Gastroesophageal sphincter (tissue), 4 donors: ENCODE results near the gene MAB21L4. TPM values are rescaled to one million over a fixed set of nuclear protein-coding genes. Genes with fewer than 3 reads are reported as not detected.

Experiments
- ATAC-seq: fragments of 150-250 bp; one replicate; pipeline ENCODE4 v1.9.1; 2016; ENCODE audit warnings: mild to moderate bottlenecking, moderate library complexity
- H3K27ac ChIP-seq, 4 donors: fragments of 200-600 bp; sonication (generic) in 3 of 4; 1 replicate in 3 of 4; 2 replicates in 1 of 4; pipeline ENCODE4 v1.5.1; 2016 to 2019
- H3K27me3 ChIP-seq: fragments of 200-600 bp; sonication (generic); one replicate; pipeline ENCODE4 v1.5.1; 2019
- H3K36me3 ChIP-seq, 2 donors: fragments of 200-600 bp; sonication (generic); one replicate each; pipeline ENCODE4 v1.5.1; 2019; ENCODE audit warnings: control low read depth in 1 of 2
- H3K4me1 ChIP-seq, 3 donors: fragments of 200-600 bp; sonication (generic); 1 replicate in 2 of 3; 2 replicates in 1 of 3; pipeline ENCODE4 v1.5.1; 2016 to 2019; ENCODE audit warnings: control low read depth in 2 of 3
- H3K4me3 ChIP-seq, 2 donors: fragments of 200-600 bp; sonication (generic); one replicate each; pipeline ENCODE4 v1.5.1; 2019; ENCODE audit warnings: mild to moderate bottlenecking in 1 of 2, moderate library complexity in 1 of 2
- H3K9me3 ChIP-seq, 3 donors: fragments of 200-600 bp; sonication (generic); one replicate each; pipeline ENCODE4 v1.5.1; 2017 to 2019; ENCODE audit warnings: control low read depth in 2 of 3
- EP300 ChIP-seq: sonication (generic); formaldehyde crosslinking; IDR thresholded peaks from one replicate; pipeline ENCODE4 v1.6.1; 2017; ENCODE audit warnings: antibody characterized with exemption, mild to moderate bottlenecking
- POLR2A ChIP-seq, 2 donors: fragments of 450-650 bp; IDR thresholded peaks; one replicate each; pipeline ENCODE4 v1.6.1; 2017; ENCODE audit warnings: antibody characterized with exemption in 2 of 2, mild to moderate bottlenecking in 2 of 2, moderate library complexity in 1 of 2
- POLR2AphosphoS5 ChIP-seq: sonication (generic); formaldehyde crosslinking; IDR thresholded peaks from one replicate; pipeline ENCODE4 v1.6.1; 2017; ENCODE audit warnings: antibody characterized with exemption
- WGBS, 2 donors: methylation state at CpG; one replicate each; pipeline ENCODE4 v1.1.5; 2018; ENCODE audit warnings: low coverage in 1 of 2; 5-methylcytosine and 5-hydroxymethylcytosine counted together
- total RNA-seq, 4 donors: library from RNA; depleted of rRNA; stranded (reverse); fragments of >200 nt; gene quantifications; one replicate each; pipeline ENCODE4 v1.1.0, GENCODE V29; 2016
- TF ChIP-seq, protein P1 (sequence below), 4 experiments: fragments of 200-600 bp in 2 of 4; fragments of 450-650 bp in 2 of 4; sonication (generic) in 1 of 4; IDR thresholded peaks; one replicate each; pipeline ENCODE4 v1.5.1; 2017 to 2019; ENCODE audit warnings: antibody characterized with exemption in 4 of 4, mild to moderate bottlenecking in 2 of 4, moderate library complexity in 2 of 4

MAB21L4 gene
- total RNA-seq, 4 donors from 2014 or later = 0.27 to 9.7 (median 0.77) TPM; not detected in 1

GRCh38 chr2:240869956-240870875 lies 25.7 kb downstream of the MAB21L4 start:
- H3K27me3 ChIP-seq = peaks cover 27% of the 10 kb centered on the region
- no peak overlapping the region for H3K4me3 ChIP-seq
- no peaks in the 10 kb centered on the region for H3K9me3 ChIP-seq
- TF ChIP-seq, protein P1, sequence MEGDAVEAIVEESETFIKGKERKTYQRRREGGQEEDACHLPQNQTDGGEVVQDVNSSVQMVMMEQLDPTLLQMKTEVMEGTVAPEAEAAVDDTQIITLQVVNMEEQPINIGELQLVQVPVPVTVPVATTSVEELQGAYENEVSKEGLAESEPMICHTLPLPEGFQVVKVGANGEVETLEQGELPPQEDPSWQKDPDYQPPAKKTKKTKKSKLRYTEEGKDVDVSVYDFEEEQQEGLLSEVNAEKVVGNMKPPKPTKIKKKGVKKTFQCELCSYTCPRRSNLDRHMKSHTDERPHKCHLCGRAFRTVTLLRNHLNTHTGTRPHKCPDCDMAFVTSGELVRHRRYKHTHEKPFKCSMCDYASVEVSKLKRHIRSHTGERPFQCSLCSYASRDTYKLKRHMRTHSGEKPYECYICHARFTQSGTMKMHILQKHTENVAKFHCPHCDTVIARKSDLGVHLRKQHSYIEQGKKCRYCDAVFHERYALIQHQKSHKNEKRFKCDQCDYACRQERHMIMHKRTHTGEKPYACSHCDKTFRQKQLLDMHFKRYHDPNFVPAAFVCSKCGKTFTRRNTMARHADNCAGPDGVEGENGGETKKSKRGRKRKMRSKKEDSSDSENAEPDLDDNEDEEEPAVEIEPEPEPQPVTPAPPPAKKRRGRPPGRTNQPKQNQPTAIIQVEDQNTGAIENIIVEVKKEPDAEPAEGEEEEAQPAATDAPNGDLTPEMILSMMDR (IDR thresholded peaks at IDR 0.05) = no peak
- TF ChIP-seq POLR2A (IDR thresholded peaks at IDR 0.05) (no peak), EP300 (no peak)
- H3K4me1 ChIP-seq = no peaks in the 10 kb centered on the region
- 72% methylated on average over 3 of the region's 15 CpGs; no CpG with 5 or more reads in 1 of the 2 donors for WGBS, 2 donors
- ATAC-seq = no peak
- H3K27ac ChIP-seq = no peak overlapping the region
- no peaks in the 10 kb centered on the region for H3K36me3 ChIP-seq

DNA sequence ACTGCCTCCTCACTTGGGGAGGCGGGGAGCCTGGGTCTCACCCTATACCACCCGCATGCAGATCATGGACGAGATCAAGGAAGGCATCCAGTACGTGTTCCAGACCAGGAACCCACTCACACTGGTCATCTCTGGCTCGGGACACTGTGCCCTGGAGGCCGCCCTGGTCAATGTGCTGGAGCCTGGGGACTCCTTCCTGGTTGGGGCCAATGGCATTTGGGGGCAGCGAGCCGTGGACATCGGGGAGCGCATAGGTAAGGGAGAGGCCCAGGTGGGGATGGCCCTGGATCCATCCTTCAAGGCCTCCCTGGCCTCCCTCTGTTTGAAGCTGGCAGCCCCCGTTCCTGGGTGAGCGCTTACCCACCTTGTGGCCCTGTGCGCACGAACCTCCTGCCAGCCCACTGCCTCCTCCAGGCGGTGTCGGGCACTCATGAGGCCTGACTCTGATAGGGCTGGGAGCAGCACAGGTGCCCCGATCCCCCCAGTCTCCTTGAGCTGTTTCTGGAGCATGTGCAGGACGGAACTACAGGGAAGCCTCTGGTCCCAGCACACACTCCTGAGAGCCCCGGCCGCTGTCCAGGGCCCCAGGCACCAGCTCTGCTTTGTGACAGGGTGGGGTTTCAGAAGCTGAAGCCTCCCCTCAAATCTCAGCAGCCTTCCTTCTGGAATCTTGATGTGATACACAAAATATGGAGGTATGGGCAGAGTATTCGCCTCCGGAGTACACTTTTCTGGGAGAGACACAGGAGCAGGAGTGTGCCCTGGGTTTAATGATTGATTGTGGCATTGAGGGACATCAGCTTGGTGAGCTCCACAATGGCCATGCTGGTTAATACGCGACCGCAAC lies 26.6 kb downstream of the MAB21L4 start:
- H3K27ac ChIP-seq = no peak overlapping the region
- no peak overlapping the region for H3K4me3 ChIP-seq
- ATAC-seq = no peak
- H3K27me3 ChIP-seq = peaks cover 27% of the 10 kb centered on the region
- no peaks in the 10 kb centered on the region for H3K4me1 ChIP-seq
- H3K36me3 ChIP-seq = no peaks in the 10 kb centered on the region
- no CpG with 5 or more reads among the region's 25 CpGs for WGBS, 2 donors
- TF ChIP-seq POLR2A (IDR thresholded peaks at IDR 0.05) (no peak), POLR2AphosphoS5 (no peak), EP300 (no peak)
- TF ChIP-seq, protein P1 (IDR thresholded peaks at IDR 0.05) = no peak
- no peaks in the 10 kb centered on the region for H3K9me3 ChIP-seq

DNA sequence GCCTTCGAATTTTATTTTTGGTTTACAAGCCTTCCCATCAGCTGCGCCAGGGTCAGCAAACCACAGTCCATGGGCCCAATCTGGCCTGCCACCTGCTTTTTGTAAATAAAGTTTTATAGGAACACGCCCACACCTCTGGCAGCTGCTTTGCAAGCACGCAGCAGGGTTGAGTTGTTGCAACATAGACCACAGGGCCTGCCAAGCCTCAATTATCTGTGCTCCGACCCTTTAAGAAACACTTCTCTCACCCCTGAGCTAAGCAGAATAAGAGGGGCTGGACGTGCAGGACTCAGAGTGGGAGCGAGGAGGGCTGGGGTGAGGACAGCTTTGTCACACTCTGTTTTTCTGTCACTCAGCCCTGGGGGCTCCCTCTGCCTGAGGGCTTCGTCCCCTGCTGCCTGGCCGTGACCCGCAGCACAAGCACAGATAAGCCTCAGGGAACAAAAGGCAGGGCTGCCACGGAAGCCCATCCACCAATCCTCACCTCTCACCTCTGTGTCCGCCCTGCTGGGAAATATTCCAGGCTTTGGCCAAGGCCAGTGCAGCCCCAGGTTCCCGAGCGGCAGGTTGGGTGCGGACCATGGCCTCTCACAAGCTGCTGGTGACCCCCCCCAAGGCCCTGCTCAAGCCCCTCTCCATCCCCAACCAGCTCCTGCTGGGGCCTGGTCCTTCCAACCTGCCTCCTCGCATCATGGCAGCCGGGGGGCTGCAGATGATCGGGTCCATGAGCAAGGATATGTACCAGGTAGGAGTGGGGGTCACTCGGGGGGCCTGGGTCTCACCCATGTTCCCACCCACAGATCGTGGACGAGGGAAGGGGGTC lies 27.5 kb downstream of the MAB21L4 start, which contains the start of gene AGXT:
TSS of gene AGXT (plus strand) at position 539 of the 823 bp plus-strand sequence. CDS start at position 581, 42 bp downstream.
- WGBS, 2 donors = 74 to 85% methylated on average over 5 to 6 of the region's 21 CpGs
- Histone ChIP-seq H3K27ac (no peak within 1 kb of the TSS), H3K36me3 (no peaks in the 10 kb centered on the region), H3K4me1 (no peaks in the 10 kb centered on the region), H3K27me3 (peaks cover 27% of the 10 kb centered on the region), H3K4me3 (no peak within 1 kb of the TSS), H3K9me3 (no peaks in the 10 kb centered on the region)
- no peak for ATAC-seq
- TF ChIP-seq EP300 (no peak), POLR2A (IDR thresholded peaks at IDR 0.05) (no peak), POLR2AphosphoS5 (no peak)
- TF ChIP-seq, protein P1 (IDR thresholded peaks at IDR 0.05) = no peak

DNA sequence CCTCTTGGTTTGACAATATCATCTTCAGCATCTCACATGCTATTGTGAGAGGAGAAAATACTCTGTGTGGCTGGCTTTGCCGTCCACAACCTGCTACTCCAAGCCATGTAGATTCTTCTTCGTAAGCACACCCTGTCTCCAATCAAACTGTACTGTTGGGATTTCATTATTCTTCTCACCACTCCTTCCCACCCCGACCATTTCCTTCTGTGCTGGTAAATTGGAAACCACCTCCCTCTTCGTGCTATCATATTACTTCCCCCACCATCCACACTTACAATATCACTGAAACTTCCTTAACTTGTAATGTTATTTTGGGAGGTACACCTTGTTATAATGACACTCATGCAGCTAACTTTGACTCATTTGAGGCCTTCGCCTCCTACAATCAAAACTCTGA lies 30.6 kb downstream of the MAB21L4 start:
- Histone ChIP-seq H3K9me3 (no peaks in the 10 kb centered on the region), H3K27me3 (peaks cover 13% of the 10 kb centered on the region), H3K27ac (no peak overlapping the region), H3K4me1 (no peaks in the 10 kb centered on the region), H3K36me3 (no peaks in the 10 kb centered on the region), H3K4me3 (no peak overlapping the region)
- no peak for TF ChIP-seq POLR2A (IDR thresholded peaks at IDR 0.05)
- TF ChIP-seq, protein P1 (IDR thresholded peaks at IDR 0.05) = no peak
- TF ChIP-seq EP300 = no peak
- no peak for TF ChIP-seq POLR2AphosphoS5
- 79 to 84% methylated on average over 3 to 5 of the region's 5 CpGs for WGBS, 2 donors
- no peak for ATAC-seq
